Progenitor cell of endocrine pancreas (in vitro differentiated cells): ENCODE data around the gene GRXCR2. TPM values are rescaled to one million over a fixed set of nuclear protein-coding genes. Genes with fewer than 3 reads are reported as not detected.

Source experiments
- DNase-seq: peaks from one replicate; pipeline ENCODE4 v3.0.0; 2021; ENCODE audit warnings: low spot score; ENCODE audit not compliant: unreplicated experiment
- H3K27ac Mint-ChIP-seq: 2 replicates; pipeline ENCODE4 v1.8.0; 2021; ENCODE audit warnings: mild to moderate bottlenecking, moderate library complexity, mixed read lengths
- H3K27me3 Mint-ChIP-seq: 2 replicates; pipeline ENCODE4 v1.8.0; 2021; ENCODE audit warnings: mixed read lengths
- H3K36me3 Mint-ChIP-seq: 2 replicates; pipeline ENCODE4 v1.8.0; 2022; ENCODE audit warnings: mixed read lengths; ENCODE audit not compliant: insufficient read depth
- H3K4me1 Mint-ChIP-seq: 2 replicates; pipeline ENCODE4 v1.8.0; 2021; ENCODE audit warnings: low read depth, mixed read lengths
- H3K4me3 Mint-ChIP-seq: 2 replicates; pipeline ENCODE4 v1.8.0; 2021; ENCODE audit warnings: low read depth, mild to moderate bottlenecking, moderate library complexity, mixed read lengths
- H3K9me3 Mint-ChIP-seq: 2 replicates; pipeline ENCODE4 v1.8.0; 2021; ENCODE audit warnings: low read depth, mixed read lengths
- total RNA-seq: library from RNA; stranded (reverse); gene quantifications from 2 replicates; pipeline ENCODE4 v1.2.1, GENCODE V29; 2021
- TF ChIP-seq, protein P1 (sequence below): fragments of 200-600 bp; sonication (generic); IDR thresholded peaks from one replicate; pipeline ENCODE4 v1.5.0; 2021; ENCODE audit warnings: antibody characterized with exemption, mild to moderate bottlenecking; ENCODE audit not compliant: unreplicated experiment

Gene GRXCR2
- total RNA-seq, 1 donor from 2014 or later: not detected

DNA sequence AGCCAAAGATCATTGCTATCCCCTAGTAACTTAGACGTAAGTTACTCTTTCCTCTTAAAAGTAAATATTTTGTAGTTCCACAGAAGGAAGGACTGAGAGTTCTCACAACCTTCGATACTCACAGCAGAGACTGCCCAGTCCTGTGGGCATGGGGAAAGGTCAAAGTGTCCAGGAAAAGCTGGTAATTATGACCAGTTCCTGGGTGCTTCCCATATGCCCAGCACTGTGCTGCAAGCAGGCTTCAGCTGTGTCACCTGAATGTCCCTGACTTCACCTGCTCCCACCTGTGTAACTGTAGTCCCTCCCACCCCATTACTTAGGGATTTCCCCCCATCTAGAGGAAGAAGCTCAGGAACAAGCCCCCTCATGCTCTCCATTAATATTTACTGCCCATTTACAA, 45.6 kb upstream of the GRXCR2 start:
- Mint-ChIP-seq H3K9me3 (no peaks in the 10 kb centered on the region), H3K27me3 (peaks cover 11% of the 10 kb centered on the region), H3K4me1 (no peaks in the 10 kb centered on the region), H3K4me3 (no peak overlapping the region), H3K27ac (peak overlapping the region; percentile 28), H3K36me3 (no peaks in the 10 kb centered on the region)
- TF ChIP-seq, protein P1, sequence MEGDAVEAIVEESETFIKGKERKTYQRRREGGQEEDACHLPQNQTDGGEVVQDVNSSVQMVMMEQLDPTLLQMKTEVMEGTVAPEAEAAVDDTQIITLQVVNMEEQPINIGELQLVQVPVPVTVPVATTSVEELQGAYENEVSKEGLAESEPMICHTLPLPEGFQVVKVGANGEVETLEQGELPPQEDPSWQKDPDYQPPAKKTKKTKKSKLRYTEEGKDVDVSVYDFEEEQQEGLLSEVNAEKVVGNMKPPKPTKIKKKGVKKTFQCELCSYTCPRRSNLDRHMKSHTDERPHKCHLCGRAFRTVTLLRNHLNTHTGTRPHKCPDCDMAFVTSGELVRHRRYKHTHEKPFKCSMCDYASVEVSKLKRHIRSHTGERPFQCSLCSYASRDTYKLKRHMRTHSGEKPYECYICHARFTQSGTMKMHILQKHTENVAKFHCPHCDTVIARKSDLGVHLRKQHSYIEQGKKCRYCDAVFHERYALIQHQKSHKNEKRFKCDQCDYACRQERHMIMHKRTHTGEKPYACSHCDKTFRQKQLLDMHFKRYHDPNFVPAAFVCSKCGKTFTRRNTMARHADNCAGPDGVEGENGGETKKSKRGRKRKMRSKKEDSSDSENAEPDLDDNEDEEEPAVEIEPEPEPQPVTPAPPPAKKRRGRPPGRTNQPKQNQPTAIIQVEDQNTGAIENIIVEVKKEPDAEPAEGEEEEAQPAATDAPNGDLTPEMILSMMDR: no peak
- no peak for DNase-seq

GRCh38 chr5:145917288-145917687, 44.5 kb upstream of the GRXCR2 start:
- Mint-ChIP-seq H3K9me3 (no peaks in the 10 kb centered on the region), H3K4me1 (peaks cover 3% of the 10 kb centered on the region), H3K36me3 (no peaks in the 10 kb centered on the region), H3K27me3 (peaks cover 18% of the 10 kb centered on the region), H3K27ac (no peak overlapping the region), H3K4me3 (no peak overlapping the region)
- TF ChIP-seq, protein P1: no peak
- no peak for DNase-seq

- no peak overlapping the region for H3K4me3 Mint-ChIP-seq
- H3K27ac Mint-ChIP-seq: no peak overlapping the region
- H3K36me3 Mint-ChIP-seq: no peaks in the 10 kb centered on the region
- H3K9me3 Mint-ChIP-seq: no peaks in the 10 kb centered on the region
- TF ChIP-seq, protein P1: no peak
- peaks cover 5% of the 10 kb centered on the region for H3K4me1 Mint-ChIP-seq
- no peak for DNase-seq
- peaks cover 21% of the 10 kb centered on the region for H3K27me3 Mint-ChIP-seq
These were observed 43.3 kb upstream of the GRXCR2 start for GRCh38 chr5:145915970-145916638.

DNA sequence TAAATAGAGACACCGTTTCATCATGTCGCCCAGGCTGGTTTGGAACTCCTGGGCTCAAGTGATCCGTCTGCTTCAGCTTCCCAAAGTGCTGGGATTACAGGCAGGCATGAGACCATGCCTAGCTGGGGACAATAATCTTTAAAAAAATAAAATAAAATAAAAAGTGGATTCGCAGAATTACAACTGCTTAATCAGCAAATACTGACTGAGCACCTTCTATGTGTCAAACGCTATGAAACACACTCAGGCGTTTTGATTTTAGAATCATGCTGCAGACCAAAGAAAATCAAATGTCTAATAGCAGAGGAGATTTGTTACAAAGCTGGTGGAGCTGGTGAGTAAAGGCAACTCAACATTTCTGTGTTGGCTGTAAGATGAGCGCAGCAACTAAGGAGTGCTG, 40.9 kb upstream of the GRXCR2 start:
- Mint-ChIP-seq H3K36me3 (no peaks in the 10 kb centered on the region), H3K27ac (no peak overlapping the region), H3K27me3 (peaks cover 33% of the 10 kb centered on the region), H3K4me3 (no peak overlapping the region), H3K4me1 (peaks cover 5% of the 10 kb centered on the region), H3K9me3 (no peaks in the 10 kb centered on the region)
- DNase-seq: no peak
- TF ChIP-seq, protein P1: no peak

- Mint-ChIP-seq H3K36me3 (no peaks in the 10 kb centered on the region), H3K27ac (peak overlapping the region; percentile 9), H3K9me3 (no peaks in the 10 kb centered on the region), H3K4me3 (no peak overlapping the region), H3K27me3 (peaks cover 43% of the 10 kb centered on the region), H3K4me1 (peaks cover 5% of the 10 kb centered on the region)
- TF ChIP-seq, protein P1: no peak
- DNase-seq: no peak
These were observed 39.8 kb upstream of the GRXCR2 start for GRCh38 chr5:145912594-145912993.
